Suprapubic skin (tissue), 4 donors: ENCODE results near the gene POLR3F. TPM values are rescaled to one million over a fixed set of nuclear protein-coding genes. Genes with fewer than 3 reads are reported as not detected.
"Not testable (repeated sequence)": the region's sequence is repeated elsewhere in the genome, so short reads cannot be mapped to it uniquely, and the experiment has no call there.

Source experiments
- DNase-seq, 2 donors: peaks; one replicate each; pipeline ENCODE4 v3.0.0-alpha.2; 2019; ENCODE audit warnings: low spot score in 2 of 2
- H3K27ac ChIP-seq: fragments of 200-600 bp; sonication (generic); one replicate; pipeline ENCODE4 v1.5.1; 2019
- H3K27me3 ChIP-seq: fragments of 200-600 bp; sonication (generic); one replicate; pipeline ENCODE4 v1.5.1; 2019
- H3K36me3 ChIP-seq: fragments of 200-600 bp; sonication (generic); one replicate; pipeline ENCODE4 v1.5.1; 2019
- H3K4me1 ChIP-seq: fragments of 200-600 bp; sonication (generic); one replicate; pipeline ENCODE4 v1.5.1; 2019
- H3K4me3 ChIP-seq: fragments of 200-600 bp; sonication (generic); one replicate; pipeline ENCODE4 v1.5.1; 2019; ENCODE audit warnings: mild to moderate bottlenecking
- H3K9me3 ChIP-seq: fragments of 200-600 bp; sonication (generic); one replicate; pipeline ENCODE4 v1.5.1; 2019
- EP300 ChIP-seq: sonication (generic); formaldehyde crosslinking; IDR thresholded peaks from one replicate; pipeline ENCODE4 v1.6.1; 2017; ENCODE audit warnings: antibody characterized with exemption
- POLR2A ChIP-seq, 2 donors: fragments of 450-650 bp; IDR thresholded peaks; one replicate each; pipeline ENCODE4 v1.6.1; 2017; ENCODE audit warnings: antibody characterized with exemption in 2 of 2, mild to moderate bottlenecking in 2 of 2, moderate library complexity in 2 of 2
- POLR2AphosphoS5 ChIP-seq, 3 donors: sonication (generic); formaldehyde crosslinking; IDR thresholded peaks; one replicate each; pipeline ENCODE4 v1.6.1; 2017; ENCODE audit warnings: antibody characterized with exemption in 3 of 3
- WGBS: methylation state at CpG from one replicate; pipeline ENCODE4 v1.1.5; 2018; 5-methylcytosine and 5-hydroxymethylcytosine counted together
- total RNA-seq, 4 donors: library from RNA; depleted of rRNA; stranded (reverse); fragments of >200 nt; gene quantifications; one replicate each; pipeline ENCODE4 v1.1.0, GENCODE V29; 2016
- TF ChIP-seq, protein P1 (sequence below), 2 donors: fragments of 200-600 bp in 1 of 2; fragments of 450-650 bp in 1 of 2; sonication (generic) in 1 of 2; IDR thresholded peaks; one replicate each; pipeline ENCODE4 v1.5.1; 2016 to 2019; ENCODE audit warnings: antibody characterized with exemption in 2 of 2, mild to moderate bottlenecking in 1 of 2, moderate library complexity in 1 of 2

POLR3F gene
- total RNA-seq, 4 donors from 2014 or later = 6.9 to 13.7 (median 7.1) TPM

DNA sequence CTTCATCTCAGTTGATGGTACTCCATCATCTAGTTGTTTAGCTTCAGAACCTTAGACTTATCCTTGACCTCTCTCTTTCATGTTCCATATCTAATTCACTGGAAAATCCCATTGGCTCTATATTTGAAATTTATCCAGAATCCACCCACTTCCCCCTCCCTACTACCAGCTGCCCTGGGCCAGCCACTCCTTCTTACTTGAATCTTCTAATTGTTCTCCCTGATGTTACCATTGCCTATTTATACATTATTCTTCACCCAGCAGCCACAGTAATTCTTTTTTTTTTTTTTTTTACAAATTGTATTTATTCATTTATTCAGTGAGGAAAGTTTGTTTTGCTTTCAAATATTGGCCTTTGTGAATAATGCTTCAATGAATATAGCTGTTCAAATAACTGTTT, 48.8 kb downstream of the POLR3F start:
- DNase-seq = no peak
- Histone ChIP-seq H3K4me3 (no peak overlapping the region), H3K9me3 (no peaks in the 10 kb centered on the region), H3K27me3 (no peaks in the 10 kb centered on the region), H3K27ac (no peak overlapping the region), H3K36me3 (peaks cover 51% of the 10 kb centered on the region), H3K4me1 (no peaks in the 10 kb centered on the region)
- TF ChIP-seq, protein P1, sequence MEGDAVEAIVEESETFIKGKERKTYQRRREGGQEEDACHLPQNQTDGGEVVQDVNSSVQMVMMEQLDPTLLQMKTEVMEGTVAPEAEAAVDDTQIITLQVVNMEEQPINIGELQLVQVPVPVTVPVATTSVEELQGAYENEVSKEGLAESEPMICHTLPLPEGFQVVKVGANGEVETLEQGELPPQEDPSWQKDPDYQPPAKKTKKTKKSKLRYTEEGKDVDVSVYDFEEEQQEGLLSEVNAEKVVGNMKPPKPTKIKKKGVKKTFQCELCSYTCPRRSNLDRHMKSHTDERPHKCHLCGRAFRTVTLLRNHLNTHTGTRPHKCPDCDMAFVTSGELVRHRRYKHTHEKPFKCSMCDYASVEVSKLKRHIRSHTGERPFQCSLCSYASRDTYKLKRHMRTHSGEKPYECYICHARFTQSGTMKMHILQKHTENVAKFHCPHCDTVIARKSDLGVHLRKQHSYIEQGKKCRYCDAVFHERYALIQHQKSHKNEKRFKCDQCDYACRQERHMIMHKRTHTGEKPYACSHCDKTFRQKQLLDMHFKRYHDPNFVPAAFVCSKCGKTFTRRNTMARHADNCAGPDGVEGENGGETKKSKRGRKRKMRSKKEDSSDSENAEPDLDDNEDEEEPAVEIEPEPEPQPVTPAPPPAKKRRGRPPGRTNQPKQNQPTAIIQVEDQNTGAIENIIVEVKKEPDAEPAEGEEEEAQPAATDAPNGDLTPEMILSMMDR (IDR thresholded peaks at IDR 0.05) = no peak
- TF ChIP-seq POLR2AphosphoS5 (IDR thresholded peaks at IDR 0.05) (no peak), POLR2A (IDR thresholded peaks at IDR 0.05) (no peak), EP300 (no peak)

- DNase-seq, H3K27ac ChIP-seq, H3K27me3 ChIP-seq, H3K4me1 ChIP-seq, H3K9me3 ChIP-seq, H3K4me3 ChIP-seq: not testable (repeated sequence)
- 96% methylated on average over 9 of the region's 9 CpGs for WGBS
- peaks cover 37% of the 10 kb centered on the region for H3K36me3 ChIP-seq
These were observed 54.9 kb downstream of the POLR3F start for GRCh38 chr20:18522066-18522465.

DNA sequence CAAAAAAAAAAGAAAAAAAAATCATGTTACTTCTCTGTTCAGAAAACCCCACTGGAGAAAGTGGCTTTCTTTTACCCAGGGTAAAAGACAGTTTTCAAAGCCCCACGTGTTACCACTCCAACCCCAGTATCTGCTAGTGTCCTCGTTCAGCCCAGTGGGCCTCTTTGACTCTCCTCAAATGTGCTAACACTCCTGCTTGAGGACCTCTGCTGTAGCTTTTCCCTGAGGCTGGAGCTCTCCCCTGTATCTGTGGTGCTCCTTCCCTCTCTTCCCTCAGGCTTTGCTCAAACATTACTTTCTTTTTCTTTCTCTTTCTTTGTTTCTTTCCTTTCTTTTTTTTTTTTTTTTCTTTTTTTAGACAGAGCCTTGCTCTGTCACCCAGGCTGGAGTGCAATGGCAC, 55.9 kb downstream of the POLR3F start:
- WGBS = 88% methylated on average over 2 of the region's 2 CpGs
- Histone ChIP-seq H3K4me3 (no peak overlapping the region), H3K27ac (no peak overlapping the region), H3K27me3 (no peaks in the 10 kb centered on the region), H3K4me1 (no peaks in the 10 kb centered on the region), H3K36me3 (peaks cover 43% of the 10 kb centered on the region), H3K9me3 (no peaks in the 10 kb centered on the region)
- TF ChIP-seq POLR2A (IDR thresholded peaks at IDR 0.05) (no peak), POLR2AphosphoS5 (IDR thresholded peaks at IDR 0.05) (no peak), EP300 (no peak)
- TF ChIP-seq, protein P1 (IDR thresholded peaks at IDR 0.05) = no peak
- no peak for DNase-seq

DNA sequence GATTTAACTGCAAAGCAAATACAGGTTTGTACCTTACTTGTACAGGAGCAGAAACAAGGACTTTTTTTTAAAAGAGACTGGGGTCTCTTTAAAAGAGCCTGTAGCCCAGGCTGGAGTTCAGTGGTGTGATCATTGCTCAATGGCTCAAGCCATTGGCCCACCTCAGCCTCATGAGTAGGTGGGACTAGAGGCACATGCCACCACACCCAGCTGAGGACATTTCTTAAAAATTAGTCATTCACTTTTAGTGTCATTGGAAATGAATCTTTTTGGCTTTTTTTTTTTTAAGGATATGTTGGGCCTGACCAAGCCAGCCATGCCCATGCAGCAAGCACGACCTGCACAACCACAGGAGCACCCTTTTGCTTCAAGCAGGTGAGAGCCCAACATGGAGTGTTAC, 57.5 kb downstream of the POLR3F start:
- no peaks in the 10 kb centered on the region for H3K4me1 ChIP-seq
- WGBS = 86% methylated on average over 1 of the region's 1 CpG
- H3K4me3 ChIP-seq = no peak overlapping the region
- no peaks in the 10 kb centered on the region for H3K27me3 ChIP-seq
- peaks cover 59% of the 10 kb centered on the region for H3K36me3 ChIP-seq
- TF ChIP-seq POLR2AphosphoS5 (IDR thresholded peaks at IDR 0.05) = no peak
- TF ChIP-seq, protein P1 (IDR thresholded peaks at IDR 0.05) = no peak
- TF ChIP-seq POLR2A (IDR thresholded peaks at IDR 0.05) = no peak
- no peak overlapping the region for H3K27ac ChIP-seq
- no peak for DNase-seq
- no peaks in the 10 kb centered on the region for H3K9me3 ChIP-seq

- H3K27me3 ChIP-seq, H3K9me3 ChIP-seq, H3K27ac ChIP-seq, H3K4me3 ChIP-seq, DNase-seq, H3K4me1 ChIP-seq: not testable (repeated sequence)
- WGBS = 75% methylated on average over 14 of the region's 14 CpGs
- peaks cover 76% of the 10 kb centered on the region for H3K36me3 ChIP-seq
These were observed 59.6 kb downstream of the POLR3F start for GRCh38 chr20:18526761-18527160.

- WGBS = 98% methylated on average over 2 of the region's 2 CpGs
- no peak for DNase-seq
- H3K4me1 ChIP-seq = no peaks in the 10 kb centered on the region
- no peaks in the 10 kb centered on the region for H3K27me3 ChIP-seq
- H3K27ac ChIP-seq = no peak overlapping the region
- TF ChIP-seq, protein P1 (IDR thresholded peaks at IDR 0.05) = no peak
- TF ChIP-seq POLR2AphosphoS5 (IDR thresholded peaks at IDR 0.05) (no peak), POLR2A (IDR thresholded peaks at IDR 0.05) (no peak), EP300 (no peak)
- peaks cover 82% of the 10 kb centered on the region for H3K36me3 ChIP-seq
- H3K4me3 ChIP-seq = no peak overlapping the region
- H3K9me3 ChIP-seq = no peaks in the 10 kb centered on the region
These were observed 60.1 kb downstream of the POLR3F start for GRCh38 chr20:18527339-18527738.
